GM23338 (cell line): Measurements from ENCODE around the gene GGT6. TPM values are rescaled to one million over a fixed set of nuclear protein-coding genes. Genes with fewer than 3 reads are reported as not detected.

Experiments used
- ATAC-seq: fragments of 200-7000 bp; cut with Tn5 transposase; 3 replicates; pipeline ENCODE4 v1.9.1; 2020
- DNase-seq: peaks from one replicate; pipeline ENCODE4 v3.0.0-alpha.2; 2015; ENCODE audit warnings: low spot score
- H2AFZ ChIP-seq: fragments of 200-600 bp; sonication (generic); 2 replicates; pipeline ENCODE4 v1.8.0; 2016; ENCODE audit warnings: antibody characterized with exemption, mild to moderate bottlenecking, moderate library complexity
- H3F3A ChIP-seq: fragments of 200-600 bp; sonication (generic); replicated peaks from 2 replicates; pipeline ENCODE4 v1.8.0; 2017; ENCODE audit warnings: antibody characterized with exemption, mixed run types, low read depth
- H3K27ac ChIP-seq: fragments of 200-600 bp; sonication (generic); 2 replicates; pipeline ENCODE4 v1.6.1; 2016; ENCODE audit warnings: low read depth
- H3K27me3 ChIP-seq: fragments of 200-600 bp; sonication (generic); 2 replicates; pipeline ENCODE4 v1.8.0; 2016; ENCODE audit warnings: mild to moderate bottlenecking, mixed run types, moderate library complexity; ENCODE audit not compliant: insufficient read depth
- H3K36me3 ChIP-seq: fragments of 200-600 bp; sonication (generic); 2 replicates; pipeline ENCODE4 v1.8.0; 2016; ENCODE audit warnings: mild to moderate bottlenecking; ENCODE audit not compliant: insufficient read depth
- H3K4me1 ChIP-seq: fragments of 200-600 bp; sonication (generic); 2 replicates; pipeline ENCODE4 v1.8.0; 2016; ENCODE audit warnings: mild to moderate bottlenecking, moderate library complexity; ENCODE audit not compliant: insufficient read depth
- H3K4me2 ChIP-seq: fragments of 200-600 bp; sonication (generic); 2 replicates; pipeline ENCODE4 v1.7.1; 2017; ENCODE audit warnings: mixed run types
- H3K4me3 ChIP-seq: fragments of 200-600 bp; sonication (generic); 2 replicates; pipeline ENCODE4 v1.6.1; 2016; ENCODE audit warnings: mixed run types
- H3K79me2 ChIP-seq: fragments of 200-600 bp; sonication (generic); replicated peaks from 2 replicates; pipeline ENCODE4 v1.8.0; 2017; ENCODE audit warnings: mild to moderate bottlenecking; ENCODE audit not compliant: insufficient read depth
- H3K9me2 ChIP-seq: fragments of 200-600 bp; sonication (generic); 2 replicates; pipeline ENCODE4 v1.8.0; 2017; ENCODE audit not compliant: insufficient read depth
- H4K20me1 ChIP-seq: fragments of 200-600 bp; sonication (generic); replicated peaks from 2 replicates; pipeline ENCODE4 v1.8.0; 2017; ENCODE audit warnings: mild to moderate bottlenecking; ENCODE audit not compliant: insufficient read depth
- H3K27ac Mint-ChIP-seq: 2 replicates; pipeline ENCODE4 v1.8.0; 2020; ENCODE audit warnings: inconsistent platforms, mild to moderate bottlenecking, moderate library complexity, mixed read lengths
- H3K27me3 Mint-ChIP-seq: 3 replicates; pipeline ENCODE4 v1.8.0; 2022; ENCODE audit warnings: low read depth, mild to moderate bottlenecking, moderate library complexity, mixed read lengths, inconsistent platforms; ENCODE audit not compliant: insufficient read depth, poor library complexity
- H3K36me3 Mint-ChIP-seq: 3 replicates; pipeline ENCODE4 v1.8.0; 2021; ENCODE audit warnings: low read depth, mild to moderate bottlenecking, inconsistent platforms, moderate library complexity, mixed read lengths
- H3K4me1 Mint-ChIP-seq: 3 replicates; pipeline ENCODE4 v1.8.0; 2020; ENCODE audit warnings: mild to moderate bottlenecking, inconsistent platforms, mixed read lengths
- H3K4me3 Mint-ChIP-seq: 3 replicates; pipeline ENCODE4 v1.8.0; 2021; ENCODE audit warnings: moderate library complexity, mild to moderate bottlenecking, inconsistent platforms, mixed read lengths
- H3K9me3 Mint-ChIP-seq: 3 replicates; pipeline ENCODE4 v1.8.0; 2020; ENCODE audit warnings: moderate library complexity, mild to moderate bottlenecking, inconsistent platforms, mixed read lengths
- CTCF ChIP-seq, 2 experiments: fragments of 200-600 bp in 1 of 2; sonication (generic) in 1 of 2; conservative IDR thresholded peaks; 2 replicates each; pipeline versions ENCODE4 v1.5.1 to v1.6.1; 2016 to 2017; ENCODE audit warnings: antibody characterized with exemption in 2 of 2, low read depth in 2 of 2, mild to moderate bottlenecking in 2 of 2, moderate library complexity in 1 of 2
- ETS1 ChIP-seq: IDR thresholded peaks from 2 replicates; pipeline ENCODE4 v1.6.1; 2016; ENCODE audit warnings: antibody characterized with exemption
- EZH2 ChIP-seq: fragments of 200-600 bp; sonication (generic); IDR thresholded peaks from one replicate; pipeline ENCODE4 v1.8.0; 2017; ENCODE audit warnings: antibody characterized with exemption, mild to moderate bottlenecking, low read depth; ENCODE audit not compliant: unreplicated experiment
- EZH2phosphoT487 ChIP-seq: fragments of 200-600 bp; sonication (generic); IDR thresholded peaks from one replicate; pipeline ENCODE4 v1.8.1; 2018; ENCODE audit warnings: antibody characterized with exemption; ENCODE audit not compliant: unreplicated experiment
- POLR2AphosphoS5 ChIP-seq: IDR thresholded peaks from 2 replicates; pipeline ENCODE4 v1.6.1; 2016; ENCODE audit warnings: antibody characterized with exemption, low read depth
- ZNF114 ChIP-seq: fragments of 250-450 bp; sonication (Bioruptor Pico); IDR thresholded peaks from 2 replicates; pipeline ENCODE4 v1.5.0; 2020; ENCODE audit warnings: mild to moderate bottlenecking, moderate library complexity
- polyA plus RNA-seq: library from polyadenylated mRNA; unstranded; fragments of >200 nt; fragmentation: Nextera tagmentation; extraction: Ambion mirVana; gene quantifications from 2 replicates; pipeline ENCODE4 v1.2.1, GENCODE V29; 2016
- total RNA-seq: library from RNA; depleted of rRNA; stranded (reverse); fragments of >200 nt; shearing (Covaris generic); gene quantifications from 2 replicates; pipeline ENCODE4 v1.2.3, GENCODE V29; 2014
- TF ChIP-seq, protein P1 (sequence below): IDR thresholded peaks from one replicate; pipeline ENCODE4 v1.6.1; 2018; ENCODE audit warnings: antibody characterized with exemption; ENCODE audit not compliant: unreplicated experiment

The GGT6 gene
- total and polyA plus RNA-seq, 2 experiments from 2014 or later, result 0.24 TPM; not detected in 1

GRCh38 chr17:4551796-4552525, 8.4 kb downstream of the GGT6 start:
- ATAC-seq (no peak), DNase-seq (no peak)
- Histone ChIP-seq H3K79me2 (peaks cover 30% of the 10 kb centered on the region), H3K4me1 (peaks cover 20% of the 10 kb centered on the region), H3F3A (peaks cover 13% of the 10 kb centered on the region; the same call in 1 of the 2 replicates), H3K4me2 (no peak overlapping the region), H4K20me1 (peaks cover 23% of the 10 kb centered on the region), H2AFZ (no peak overlapping the region), H3K9me2 (no peaks in the 10 kb centered on the region), H3K36me3 (peaks cover 26% of the 10 kb centered on the region), H3K27ac (no peak overlapping the region), H3K27me3 (no peaks in the 10 kb centered on the region), H3K4me3 (no peak overlapping the region)
- peaks cover 81% of the 10 kb centered on the region for H3K36me3 Mint-ChIP-seq
- H3K27me3 Mint-ChIP-seq, result peaks cover 7% of the 10 kb centered on the region
- no peak overlapping the region for H3K27ac Mint-ChIP-seq
- TF ChIP-seq EZH2 (no peak), ZNF114 (CRISPR knock-in tag) (no peak), EZH2phosphoT487 (no peak), CTCF (conservative IDR thresholded peaks at IDR 0.05; ENCODE audit: low read depth in 2 of 2) (no peak), POLR2AphosphoS5 (no peak)
- TF ChIP-seq, protein P1, sequence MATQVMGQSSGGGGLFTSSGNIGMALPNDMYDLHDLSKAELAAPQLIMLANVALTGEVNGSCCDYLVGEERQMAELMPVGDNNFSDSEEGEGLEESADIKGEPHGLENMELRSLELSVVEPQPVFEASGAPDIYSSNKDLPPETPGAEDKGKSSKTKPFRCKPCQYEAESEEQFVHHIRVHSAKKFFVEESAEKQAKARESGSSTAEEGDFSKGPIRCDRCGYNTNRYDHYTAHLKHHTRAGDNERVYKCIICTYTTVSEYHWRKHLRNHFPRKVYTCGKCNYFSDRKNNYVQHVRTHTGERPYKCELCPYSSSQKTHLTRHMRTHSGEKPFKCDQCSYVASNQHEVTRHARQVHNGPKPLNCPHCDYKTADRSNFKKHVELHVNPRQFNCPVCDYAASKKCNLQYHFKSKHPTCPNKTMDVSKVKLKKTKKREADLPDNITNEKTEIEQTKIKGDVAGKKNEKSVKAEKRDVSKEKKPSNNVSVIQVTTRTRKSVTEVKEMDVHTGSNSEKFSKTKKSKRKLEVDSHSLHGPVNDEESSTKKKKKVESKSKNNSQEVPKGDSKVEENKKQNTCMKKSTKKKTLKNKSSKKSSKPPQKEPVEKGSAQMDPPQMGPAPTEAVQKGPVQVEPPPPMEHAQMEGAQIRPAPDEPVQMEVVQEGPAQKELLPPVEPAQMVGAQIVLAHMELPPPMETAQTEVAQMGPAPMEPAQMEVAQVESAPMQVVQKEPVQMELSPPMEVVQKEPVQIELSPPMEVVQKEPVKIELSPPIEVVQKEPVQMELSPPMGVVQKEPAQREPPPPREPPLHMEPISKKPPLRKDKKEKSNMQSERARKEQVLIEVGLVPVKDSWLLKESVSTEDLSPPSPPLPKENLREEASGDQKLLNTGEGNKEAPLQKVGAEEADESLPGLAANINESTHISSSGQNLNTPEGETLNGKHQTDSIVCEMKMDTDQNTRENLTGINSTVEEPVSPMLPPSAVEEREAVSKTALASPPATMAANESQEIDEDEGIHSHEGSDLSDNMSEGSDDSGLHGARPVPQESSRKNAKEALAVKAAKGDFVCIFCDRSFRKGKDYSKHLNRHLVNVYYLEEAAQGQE, result no peak
- peaks cover 30% of the 10 kb centered on the region for H3K4me1 Mint-ChIP-seq
- H3K4me3 Mint-ChIP-seq, result no peak overlapping the region; the same call in 2 of the 3 replicates
- H3K9me3 Mint-ChIP-seq, result no peaks in the 10 kb centered on the region

GRCh38 chr17:4551141-4551540, 9.2 kb downstream of the GGT6 start:
- Histone ChIP-seq H4K20me1 (peaks cover 27% of the 10 kb centered on the region), H3K79me2 (peaks cover 30% of the 10 kb centered on the region), H3K9me2 (no peaks in the 10 kb centered on the region), H3K4me3 (no peak overlapping the region), H3F3A (peaks cover 12% of the 10 kb centered on the region; the same call in 1 of the 2 replicates), H3K27me3 (no peaks in the 10 kb centered on the region), H2AFZ (no peak overlapping the region), H3K4me1 (peaks cover 14% of the 10 kb centered on the region), H3K36me3 (peaks cover 28% of the 10 kb centered on the region), H3K4me2 (no peak overlapping the region), H3K27ac (0 out of 2 replicates have a peak overlapping the region, but pooled peaks have one; percentile 39)
- Mint-ChIP-seq H3K9me3 (no peaks in the 10 kb centered on the region), H3K4me3 (no peak overlapping the region), H3K36me3 (peaks cover 89% of the 10 kb centered on the region), H3K27ac (peak overlapping the region; percentile 90), H3K27me3 (peaks cover 13% of the 10 kb centered on the region), H3K4me1 (peaks cover 22% of the 10 kb centered on the region; the same call in 2 of the 3 replicates)
- ATAC-seq (peak; percentile 4), DNase-seq (peak; percentile 50)
- TF ChIP-seq ETS1 (no peak), CTCF (conservative IDR thresholded peaks at IDR 0.05; ENCODE audit: low read depth in 2 of 2) (peak; percentile 36 to 44)
